Stimulated activated CD4-positive, alpha-beta T cell treated with anti-CD3 and anti-CD28 coated beads, TNF-alpha, amount 100 ng/mL, for 1 hour (primary cell): ENCODE measurements around the gene SLC22A12.

ENCODE experiments used
- DNase-seq, 3 donors: peaks; one replicate each; pipeline ENCODE4 v3.0.0-alpha.2; 2020; ENCODE audit warnings: low read depth in 3 of 3, low spot score in 1 of 3

Gene SLC22A12

DNA sequence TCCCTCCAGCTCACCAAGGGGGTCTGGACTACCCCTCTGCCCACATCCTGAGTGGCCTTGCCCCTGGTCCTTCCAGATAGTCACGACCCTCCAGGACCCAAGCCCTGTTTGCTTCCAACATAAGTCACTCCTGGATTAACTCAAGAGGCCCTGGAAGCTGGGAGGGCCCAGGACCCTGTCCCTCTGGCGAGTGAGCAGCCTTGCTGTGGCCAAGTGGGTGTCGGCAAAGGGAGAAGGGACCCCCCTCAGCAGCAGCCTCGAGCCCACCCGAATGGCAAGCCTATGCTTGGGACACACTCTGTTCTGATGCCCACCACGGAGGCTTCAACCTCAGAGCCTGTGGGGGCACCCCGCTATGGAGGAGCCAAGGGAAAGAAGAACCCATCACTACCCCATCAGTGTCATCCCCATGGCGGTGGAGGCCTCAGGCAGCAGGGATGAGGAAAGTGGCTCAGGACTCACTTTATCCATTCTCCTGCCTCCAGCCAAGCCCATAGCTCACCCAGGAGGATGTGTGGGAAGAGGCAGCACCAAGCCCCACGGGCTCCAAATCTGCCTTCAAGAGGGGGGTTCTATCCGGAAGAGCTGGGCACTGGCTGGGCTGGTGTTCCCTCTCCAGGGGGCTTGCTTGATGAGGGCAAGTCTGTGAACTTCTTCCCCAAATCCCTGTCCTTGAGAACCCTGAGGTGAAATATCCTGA, 12.5 kb downstream of the SLC22A12 start:
- no peak for DNase-seq

GRCh38 chr11:64604458-64605243, 13.6 kb downstream of the SLC22A12 start:
- DNase-seq = no peak

- no peak for DNase-seq
Observed at GRCh38 chr11:64605244-64605560, 14.2 kb downstream of the SLC22A12 start.

- no peak for DNase-seq
Observed at GRCh38 chr11:64605656-64606585, 14.9 kb downstream of the SLC22A12 start.

GRCh38 chr11:64606796-64607380, 15.9 kb downstream of the SLC22A12 start:
- DNase-seq = no peak

GRCh38 chr11:64607381-64607985, 16.5 kb downstream of the SLC22A12 start:
- no peak for DNase-seq

GRCh38 chr11:64608046-64608445, 17.0 kb downstream of the SLC22A12 start:
- no peak for DNase-seq

- DNase-seq = no peak
Observed at GRCh38 chr11:64608636-64609035, 17.6 kb downstream of the SLC22A12 start.

- DNase-seq = no peak
Observed at GRCh38 chr11:64609436-64610047, 18.5 kb downstream of the SLC22A12 start.

- DNase-seq = no peak
Observed at GRCh38 chr11:64610596-64610995, 19.6 kb downstream of the SLC22A12 start.

GRCh38 chr11:64611176-64611575, 20.2 kb downstream of the SLC22A12 start:
- DNase-seq = no peak

DNA sequence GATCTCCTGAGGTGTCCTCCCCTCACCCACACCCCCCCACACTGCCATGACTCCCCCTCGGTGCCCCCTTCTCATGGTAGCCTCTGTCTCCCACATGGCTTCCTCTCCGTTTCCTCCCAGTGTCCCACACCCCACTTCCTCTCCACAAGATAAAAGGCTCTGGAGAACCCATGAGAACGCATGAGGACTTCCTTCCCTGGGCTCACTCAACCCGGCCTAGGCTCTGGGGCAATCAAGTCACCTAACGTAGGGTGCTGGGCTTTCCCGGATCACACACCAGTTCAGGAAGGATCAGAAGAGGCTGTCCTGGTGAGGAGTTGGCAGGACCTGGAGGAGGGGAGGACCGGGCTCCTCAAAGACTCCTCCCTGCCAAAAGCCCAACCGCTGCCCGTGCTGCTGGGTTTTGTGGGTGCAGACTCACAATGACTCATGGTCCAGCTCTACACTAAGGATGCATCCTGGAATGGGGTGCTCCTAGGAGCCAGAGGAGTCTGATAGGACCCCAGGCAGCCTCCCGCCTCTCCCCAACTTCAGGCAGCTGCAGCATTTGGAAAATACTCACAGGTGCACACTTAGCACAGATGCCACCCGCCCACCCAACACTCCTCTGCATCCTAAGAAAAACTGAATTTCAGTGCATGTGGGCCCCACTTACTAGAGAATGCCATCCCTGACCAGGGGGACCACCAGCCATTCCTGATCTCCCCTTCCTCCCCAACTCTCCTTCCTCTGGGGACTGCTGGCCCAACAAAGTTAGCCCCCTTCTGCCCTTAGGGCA, 21.0 kb downstream of the SLC22A12 start:
- DNase-seq = no peak

DNA sequence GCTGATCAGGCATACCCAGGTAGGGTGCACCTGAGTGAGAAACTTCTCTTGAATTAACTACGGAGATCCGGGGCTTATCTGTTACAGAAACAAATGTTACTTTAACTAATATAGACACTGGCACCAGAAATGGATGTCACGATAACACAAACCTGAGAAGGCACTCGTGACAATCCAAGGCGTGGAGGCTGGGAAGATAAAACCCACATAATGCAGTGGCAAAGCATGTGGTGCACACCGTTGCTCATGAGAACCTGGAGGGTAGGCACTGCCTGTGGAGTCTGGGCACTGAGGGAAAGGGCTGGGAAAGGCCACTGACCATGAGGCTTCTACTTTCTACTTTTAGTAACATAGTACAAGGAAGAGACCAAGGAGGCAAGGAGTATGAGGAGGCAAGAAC, 22.6 kb downstream of the SLC22A12 start:
- DNase-seq = no peak

GRCh38 chr11:64614917-64615316, 23.9 kb downstream of the SLC22A12 start:
- no peak for DNase-seq

- DNase-seq = no peak
Observed at GRCh38 chr11:64616817-64617216, 25.8 kb downstream of the SLC22A12 start.

DNA sequence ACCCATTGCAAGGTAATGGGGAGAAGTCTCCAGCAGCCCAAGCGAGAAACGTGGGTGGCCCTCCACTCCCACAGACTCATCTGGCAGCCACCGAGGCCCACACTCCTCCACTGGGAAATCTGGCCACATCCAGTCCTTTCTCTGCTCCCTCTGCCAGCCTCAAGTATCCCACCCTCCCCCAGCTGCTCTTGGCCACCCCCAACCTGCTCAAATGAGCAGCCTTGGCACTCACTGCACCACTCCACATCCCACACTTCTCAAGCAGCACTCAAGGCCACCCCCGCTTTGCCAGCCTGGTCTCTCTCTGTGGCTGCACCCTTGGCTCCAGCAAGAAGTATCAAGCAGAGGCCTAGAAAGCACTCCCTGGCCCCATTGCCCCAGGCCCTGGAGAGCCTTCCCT, 28.2 kb downstream of the SLC22A12 start:
- DNase-seq = no peak

DNA sequence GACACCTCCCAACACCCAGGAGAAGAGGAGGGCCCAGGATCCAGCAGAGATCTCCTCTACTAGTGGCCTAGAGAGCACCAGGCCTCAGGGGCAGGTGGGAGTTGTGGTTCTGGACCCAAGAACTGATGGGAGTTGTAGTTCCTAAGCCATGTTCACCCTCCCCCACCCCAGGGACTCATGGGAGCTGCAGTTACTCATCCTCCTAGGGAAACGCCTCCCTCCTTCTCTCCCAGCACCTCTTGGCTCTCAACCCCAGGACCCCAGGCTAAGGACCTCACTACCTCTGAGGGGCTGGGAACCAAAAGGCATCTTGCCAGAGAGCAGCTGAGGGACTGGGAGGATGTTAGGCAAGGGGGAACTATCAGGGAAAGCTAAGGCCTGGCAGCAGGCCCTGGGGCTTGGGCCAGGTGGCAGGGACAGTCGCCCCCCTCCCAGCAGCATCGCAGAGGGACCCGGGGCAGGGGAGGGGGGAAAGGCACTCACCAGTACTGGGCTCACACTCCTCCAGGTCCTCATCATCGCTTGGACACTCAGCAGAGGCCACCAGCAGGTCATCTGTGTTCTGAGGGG, 28.9 kb downstream of the SLC22A12 start:
- no peak for DNase-seq

GRCh38 chr11:64620381-64620971, 29.5 kb downstream of the SLC22A12 start:
- no peak for DNase-seq
